AG04450 (cell line): ENCODE results near the gene ZAP70. TPM values are rescaled to one million over a fixed set of nuclear protein-coding genes. Genes with fewer than 3 reads are reported as not detected.

Experiments
- CTCF ChIA-PET: fragments of 300-600, 350-600 bp; formaldehyde crosslinking; extraction: SDS; loops from one replicate; lab custom pipeline; 2022; ENCODE audit warnings: antibody characterized with exemption, inconsistent platforms; lab: Charles Lee
- POLR2A ChIA-PET: fragments of 350-600 bp; formaldehyde crosslinking; extraction: SDS; loops from one replicate; lab custom pipeline; 2021; ENCODE audit warnings: antibody characterized with exemption, inconsistent platforms; lab: Yijun Ruan, JAX
- DNase-seq: peaks from one replicate; pipeline ENCODE4 v3.0.0-alpha.2; 2011; ENCODE audit warnings: low read depth, low spot score
- H3K27ac ChIP-seq: one replicate; pipeline ENCODE4 v1.5.1; 2012; ENCODE audit warnings: low read depth, low read length, control low read depth
- H3K27me3 ChIP-seq: one replicate; pipeline ENCODE4 v1.6.0; 2012; ENCODE audit warnings: low read length; ENCODE audit not compliant: control insufficient read depth, insufficient read depth
- H3K4me3 ChIP-seq: 2 replicates; pipeline ENCODE4 v1.5.1; 2011; ENCODE audit warnings: mild to moderate bottlenecking, low read depth, low read length, control low read depth
- H3K9me3 ChIP-seq: 2 replicates; pipeline ENCODE4 v1.5.1; 2012; ENCODE audit warnings: low read length; ENCODE audit not compliant: control insufficient read depth, insufficient read depth
- CTCF ChIP-seq: IDR thresholded peaks from 2 replicates; pipeline ENCODE4 v1.5.1; 2011; ENCODE audit warnings: low read depth, low read length, control low read depth, inconsistent platforms
- polyA plus RNA-seq: library from polyadenylated mRNA; depleted of rRNA; stranded (reverse); fragments of >200 nt; gene quantifications from 2 replicates; pipeline ENCODE4 v1.2.3, GENCODE V29; 2011

The ZAP70 gene
- polyA plus RNA-seq, 1 experiment = 0.06 TPM

GRCh38 chr2:97688062-97688827, 25.1 kb upstream of the ZAP70 start:
- Histone ChIP-seq H3K27me3 (no peaks in the 10 kb centered on the region), H3K4me3 (no peak overlapping the region), H3K9me3 (no peaks in the 10 kb centered on the region; the same call in 1 of the 2 replicates), H3K27ac (no peak overlapping the region)
- TF ChIP-seq CTCF = no peak
- DNase-seq = no peak
- CTCF ChIA-PET = interaction anchor here (1.6 kb wide), 1 partner anchor 12 kb away, joined by 6 read pairs; no protein-coding TSS in a partner anchor
- POLR2A ChIA-PET = no interaction called here

DNA sequence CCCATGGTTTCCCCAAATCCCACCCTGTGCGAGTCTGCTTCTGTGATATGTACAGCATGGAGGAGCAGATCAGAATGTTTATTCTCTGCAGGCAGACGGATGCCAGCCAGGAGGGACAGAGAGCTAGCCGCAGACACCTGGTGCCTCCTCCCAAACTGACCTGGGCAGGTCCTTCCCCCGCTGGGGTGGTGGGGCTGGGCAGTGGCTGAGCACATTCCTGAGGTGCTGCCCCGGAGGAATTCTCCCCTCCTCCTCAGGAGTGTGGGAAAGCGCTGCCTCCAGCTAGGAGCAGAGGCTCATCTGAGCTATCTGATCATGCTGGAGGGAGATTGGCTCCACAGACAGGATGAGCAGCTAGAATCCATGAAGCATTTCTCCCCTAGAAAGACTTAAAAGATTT, 22.2 kb upstream of the ZAP70 start:
- CTCF ChIA-PET = interaction anchor here (0.9 to 2.9 kb wide), 4 partner anchors 9 to 318 kb away, joined by 3 to 15 read pairs (median 8); no protein-coding TSS in a partner anchor
- POLR2A ChIA-PET = no interaction called here
- no peak for DNase-seq

GRCh38 chr2:97693476-97693875, 19.9 kb upstream of the ZAP70 start:
- no peak for TF ChIP-seq CTCF
- ChIA-PET CTCF (interaction anchor here (2.9 kb wide), 1 partner anchor 103 kb away, joined by 15 read pairs; no protein-coding TSS in a partner anchor), POLR2A (no interaction called here)
- Histone ChIP-seq H3K27ac (no peak overlapping the region), H3K4me3 (no peak overlapping the region), H3K9me3 (no peaks in the 10 kb centered on the region; the same call in none of the 2 replicates), H3K27me3 (no peaks in the 10 kb centered on the region)
- no peak for DNase-seq

More for the DNA sequence above, 22.2 kb upstream of the ZAP70 start:
- no peak for TF ChIP-seq CTCF
- no peaks in the 10 kb centered on the region; the same call in none of the 2 replicates for H3K9me3 ChIP-seq
- H3K27ac ChIP-seq = no peak overlapping the region
- no peak overlapping the region for H3K4me3 ChIP-seq
- H3K27me3 ChIP-seq = no peaks in the 10 kb centered on the region

DNA sequence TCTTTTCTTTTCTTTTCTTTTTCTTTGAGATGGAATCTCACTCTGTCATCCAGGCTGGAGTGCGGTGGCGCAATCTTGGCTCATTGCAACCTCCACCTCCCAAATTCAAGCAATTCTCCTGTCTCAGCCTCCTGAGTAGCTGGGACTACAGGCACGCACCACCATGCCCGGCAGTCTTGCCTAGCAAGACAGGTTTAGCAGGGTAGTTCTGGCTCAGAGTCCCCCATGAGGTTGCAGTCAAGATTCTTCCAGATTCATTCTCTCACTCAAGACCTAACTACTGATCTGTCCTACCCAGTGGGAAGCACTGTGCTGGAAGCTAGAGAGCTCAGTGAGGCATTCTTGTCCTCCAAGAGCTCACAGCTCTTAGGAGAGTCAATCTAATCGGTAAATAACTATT, 17.6 kb upstream of the ZAP70 start:
- POLR2A ChIA-PET = no interaction called here
- DNase-seq = no peak
- no peak overlapping the region for H3K27ac ChIP-seq
- H3K9me3 ChIP-seq = no peaks in the 10 kb centered on the region; the same call in none of the 2 replicates
- no peaks in the 10 kb centered on the region for H3K27me3 ChIP-seq
- TF ChIP-seq CTCF = no peak
- CTCF ChIA-PET = interaction anchor here (0.7 to 5.9 kb wide), 5 partner anchors 11 to 574 kb away, joined by 3 to 215 read pairs (median 6); partner anchors contain the start of genes ACTR1B and ANKRD36B
- no peak overlapping the region for H3K4me3 ChIP-seq
